PC-3 (cell line): Measurements from ENCODE around the gene HS3ST4. TPM values are rescaled to one million over a fixed set of nuclear protein-coding genes. Genes with fewer than 3 reads are reported as not detected.

Experiments
- ATAC-seq: fragments of 200-7000 bp; cut with Tn5 transposase; 2 replicates; pipeline ENCODE4 v1.9.1; 2020; ENCODE audit warnings: mild to moderate bottlenecking, moderate library complexity
- BruUV-seq: library from RNA; stranded (reverse); fragments of 400-500 nt; replicated peaks from 2 replicates; lab custom pipeline; 2021; lab: Mats Ljungman, UMichigan
- CTCF ChIA-PET: fragments of 300-600 bp; sonication (Branson Sonifier 250); formaldehyde crosslinking; loops from one replicate; lab custom pipeline; 2022; ENCODE audit warnings: antibody characterized with exemption; lab: Charles Lee
- POLR2A ChIA-PET: fragments of 300-600 bp; sonication (Branson Sonifier 250); formaldehyde crosslinking; loops from one replicate; lab custom pipeline; 2022; ENCODE audit warnings: antibody characterized with exemption; ENCODE audit not compliant: unreplicated experiment; lab: Charles Lee
- DNase-seq: peaks from one replicate; pipeline ENCODE4 v3.0.0-alpha.2; 2015
- H2AFZ ChIP-seq: fragments of 300-600 bp; sonication (generic); 2 replicates; pipeline ENCODE4 v1.6.0; 2016; ENCODE audit warnings: antibody characterized with exemption, low read length
- H3F3A ChIP-seq: fragments of 300-600 bp; sonication (generic); one replicate; pipeline ENCODE4 v1.6.0; 2017; ENCODE audit warnings: antibody characterized with exemption, low read length, control low read depth, mild to moderate bottlenecking; ENCODE audit not compliant: unreplicated experiment
- H3K27ac ChIP-seq: fragments of 300-600 bp; sonication (generic); 2 replicates; pipeline ENCODE4 v1.5.1; 2016; ENCODE audit warnings: mild to moderate bottlenecking, low read length
- H3K27me3 ChIP-seq: fragments of 300-600 bp; sonication (generic); 2 replicates; pipeline ENCODE4 v1.6.1; 2016; ENCODE audit warnings: low read length, mixed read lengths
- H3K36me3 ChIP-seq: fragments of 300-600 bp; sonication (generic); 2 replicates; pipeline ENCODE4 v1.6.1; 2016; ENCODE audit warnings: low read depth, mixed run types, low read length, mixed read lengths
- H3K4me1 ChIP-seq: fragments of 300-600 bp; sonication (generic); 2 replicates; pipeline ENCODE4 v1.5.1; 2016; ENCODE audit warnings: low read length; ENCODE audit not compliant: insufficient read depth
- H3K4me2 ChIP-seq: fragments of 300-600 bp; sonication (generic); 2 replicates; pipeline ENCODE4 v1.6.0; 2016; ENCODE audit warnings: low read length
- H3K4me3 ChIP-seq: fragments of 300-600 bp; sonication (generic); 2 replicates; pipeline ENCODE4 v1.5.1; 2016; ENCODE audit warnings: mild to moderate bottlenecking, low read length, mixed read lengths
- H3K79me2 ChIP-seq: fragments of 300-600 bp; sonication (generic); 2 replicates; pipeline ENCODE4 v1.6.1; 2017; ENCODE audit warnings: low read length, mixed read lengths
- H3K9ac ChIP-seq: fragments of 300-600 bp; sonication (generic); 2 replicates; pipeline ENCODE4 v1.6.0; 2016; ENCODE audit warnings: mild to moderate bottlenecking, low read length
- H3K9me2 ChIP-seq: fragments of 300-600 bp; sonication (generic); replicated peaks from 2 replicates; pipeline ENCODE4 v1.6.1; 2016; ENCODE audit warnings: mixed run types, low read length, mixed read lengths
- H3K9me3 ChIP-seq: fragments of 300-600 bp; sonication (generic); 2 replicates; pipeline ENCODE4 v1.6.1; 2016; ENCODE audit warnings: low read length, mixed read lengths
- H4K20me1 ChIP-seq: fragments of 300-600 bp; sonication (generic); 2 replicates; pipeline ENCODE4 v1.6.1; 2016; ENCODE audit warnings: low read length, mixed read lengths
- CTCF ChIP-seq: fragments of 300-600 bp; sonication (generic); conservative IDR thresholded peaks from 2 replicates; pipeline ENCODE4 v1.5.1; 2017; ENCODE audit warnings: antibody characterized with exemption, low read depth, mild to moderate bottlenecking, low read length
- EZH2 ChIP-seq: fragments of 300-600 bp; sonication (generic); IDR thresholded peaks from one replicate; pipeline ENCODE4 v1.6.1; 2017; ENCODE audit warnings: antibody characterized with exemption, mild to moderate bottlenecking, low read length; ENCODE audit not compliant: unreplicated experiment
- EZH2phosphoT487 ChIP-seq: fragments of 300-600 bp; sonication (generic); IDR thresholded peaks from 2 replicates; pipeline ENCODE4 v1.6.1; 2018; ENCODE audit warnings: mild to moderate bottlenecking, antibody characterized with exemption, low read length, borderline replicate concordance
- intact Hi-C: fragments of 100-400 bp; cut with micrococcal nuclease; formaldehyde crosslinking; loops from 2 replicates; pipeline ENCODE4 v1.9.0; 2023
- total RNA-seq: library from RNA; depleted of rRNA; stranded (reverse); fragments of >200 nt; gene quantifications from 2 replicates; pipeline ENCODE4 v1.2.3, GENCODE V29; 2014

HS3ST4 gene
- total RNA-seq, 1 experiment from 2014 or later: not detected

GRCh38 chr16:25859645-25860044, 167.9 kb downstream of the HS3ST4 start:
- Histone ChIP-seq H3K9ac (no peak overlapping the region), H3K9me2 (no peaks in the 10 kb centered on the region), H2AFZ (no peak overlapping the region), H3K4me1 (no peaks in the 10 kb centered on the region), H3K9me3 (no peaks in the 10 kb centered on the region), H3F3A (no peaks in the 10 kb centered on the region), H3K4me2 (no peak overlapping the region), H3K79me2 (no peaks in the 10 kb centered on the region), H4K20me1 (no peaks in the 10 kb centered on the region), H3K27me3 (no peaks in the 10 kb centered on the region), H3K27ac (no peak overlapping the region), H3K4me3 (no peak overlapping the region), H3K36me3 (no peaks in the 10 kb centered on the region)
- intact Hi-C loops: no loop called here
- TF ChIP-seq EZH2phosphoT487 (no peak), CTCF (no peak), EZH2 (no peak)
- no TSS peak for BruUV-seq
- ChIA-PET POLR2A (no interaction called here), CTCF (no interaction called here)
- DNase-seq (no peak), ATAC-seq (no peak)

GRCh38 chr16:25867041-25867440, 175.3 kb downstream of the HS3ST4 start:
- Histone ChIP-seq H3K36me3 (no peaks in the 10 kb centered on the region), H3K4me1 (no peaks in the 10 kb centered on the region), H3K9me3 (no peaks in the 10 kb centered on the region), H3K27me3 (no peaks in the 10 kb centered on the region), H3K9me2 (no peaks in the 10 kb centered on the region), H3K4me2 (no peak overlapping the region), H3K9ac (no peak overlapping the region), H4K20me1 (no peaks in the 10 kb centered on the region), H3K4me3 (no peak overlapping the region), H3F3A (no peaks in the 10 kb centered on the region), H3K27ac (no peak overlapping the region), H2AFZ (no peak overlapping the region), H3K79me2 (no peaks in the 10 kb centered on the region)
- intact Hi-C loops: no loop called here
- BruUV-seq: no TSS peak
- POLR2A ChIA-PET: no interaction called here
- CTCF ChIA-PET: no interaction called here
- TF ChIP-seq EZH2: no peak
- TF ChIP-seq CTCF: no peak
- TF ChIP-seq EZH2phosphoT487: no peak
- DNase-seq: no peak
- no peak for ATAC-seq

GRCh38 chr16:25868106-25868505, 176.3 kb downstream of the HS3ST4 start:
- Histone ChIP-seq H3K4me3 (no peak overlapping the region), H2AFZ (no peak overlapping the region), H3K9me2 (no peaks in the 10 kb centered on the region), H3K4me2 (no peak overlapping the region), H3K9ac (no peak overlapping the region), H3K27me3 (no peaks in the 10 kb centered on the region), H3K4me1 (no peaks in the 10 kb centered on the region), H3K79me2 (no peaks in the 10 kb centered on the region), H4K20me1 (no peaks in the 10 kb centered on the region), H3F3A (no peaks in the 10 kb centered on the region), H3K9me3 (no peaks in the 10 kb centered on the region), H3K36me3 (no peaks in the 10 kb centered on the region), H3K27ac (no peak overlapping the region)
- CTCF ChIA-PET: no interaction called here
- DNase-seq: no peak
- intact Hi-C loops: no loop called here
- ATAC-seq: no peak
- POLR2A ChIA-PET: no interaction called here
- BruUV-seq: no TSS peak
- no peak for TF ChIP-seq CTCF
- no peak for TF ChIP-seq EZH2phosphoT487
